K562 (cell line): Measurements from ENCODE around the gene GDNF. TPM values are rescaled to one million over a fixed set of nuclear protein-coding genes. Genes with fewer than 3 reads are reported as not detected.

Experiments used
- ATAC-seq: fragments of 200-7000 bp; cut with Tn5 transposase; 3 replicates; pipeline ENCODE4 v1.9.1; 2020; ENCODE audit warnings: moderate library complexity
- BruUV-seq: library from RNA; stranded (reverse); fragments of 400-500 nt; replicated peaks from 2 replicates; lab custom pipeline; 2021; lab: Mats Ljungman, UMichigan
- CTCF ChIA-PET: fragments of 300-600 bp; formaldehyde crosslinking; extraction: SDS; loops from one replicate; lab custom pipeline; 2021; ENCODE audit warnings: low intra/inter-chr PET ratio; lab: Yijun Ruan, JAX
- POLR2A ChIA-PET: fragments of 300-600, 350-650 bp; sonication (Branson Sonifier 250); formaldehyde crosslinking; extraction: SDS; loops from one replicate; lab custom pipeline; 2021; ENCODE audit warnings: antibody characterized with exemption, inconsistent platforms; lab: Yijun Ruan, JAX
- DNase-seq, 4 experiments: peaks; one replicate each; pipeline versions ENCODE4 v3.0.0 to v3.0.0-alpha.2; 2011 to 2018; ENCODE audit warnings: low spot score in 3 of 4, mixed read lengths in 3 of 4; ENCODE audit errors: extremely low read depth in 1 of 4
- FAIRE-seq: peaks from 2 replicates; lab custom pipeline; 2011; peaks lifted over from hg19 to GRCh38; lab: Jason Lieb, UNC
- H2AFZ ChIP-seq: 2 replicates; pipeline ENCODE4 v1.6.0; 2011; ENCODE audit warnings: low read depth, low read length, control low read depth, inconsistent platforms
- H3K27ac ChIP-seq: fragments of 200-600 bp; 3 replicates; pipeline ENCODE4 v1.8.0; 2011; ENCODE audit warnings: low read depth, mild to moderate bottlenecking, control low read depth, inconsistent platforms, low read length, moderate library complexity, mixed read lengths; ENCODE audit errors: extremely low read depth
- H3K27me3 ChIP-seq, 2 experiments: fragments of 300-600 bp in 1 of 2; 2 replicates in 1 of 2; 3 replicates in 1 of 2; pipeline versions ENCODE4 v1.6.0 to v1.8.0; 2011; ENCODE audit warnings: inconsistent platforms in 2 of 2, low read length in 2 of 2, mild to moderate bottlenecking in 1 of 2, mixed read lengths in 1 of 2, moderate library complexity in 1 of 2; ENCODE audit not compliant: control insufficient read depth in 2 of 2, insufficient read depth in 2 of 2
- H3K36me3 ChIP-seq: fragments of 300-600 bp; 3 replicates; pipeline ENCODE4 v1.8.0; 2011; ENCODE audit warnings: mild to moderate bottlenecking, low read length, inconsistent platforms; ENCODE audit not compliant: control insufficient read depth, insufficient read depth
- H3K4me1 ChIP-seq, 2 experiments: fragments of 200-600 bp in 1 of 2; replicated peaks in 1 of 2; 2 replicates in 1 of 2; 3 replicates in 1 of 2; pipeline versions ENCODE4 v1.5.1 to v1.8.0; 2011; ENCODE audit warnings: inconsistent platforms in 2 of 2, low read length in 2 of 2, mild to moderate bottlenecking in 1 of 2, mixed read lengths in 1 of 2, moderate library complexity in 1 of 2; ENCODE audit not compliant: control insufficient read depth in 2 of 2, insufficient read depth in 2 of 2
- H3K4me2 ChIP-seq: 2 replicates; pipeline ENCODE4 v1.6.1; 2011; ENCODE audit warnings: low read length, control low read depth, inconsistent platforms, mixed read lengths; ENCODE audit not compliant: insufficient read depth
- H3K4me3 ChIP-seq: fragments of 200-600 bp; sonication (generic), shearing (Covaris generic); 2 replicates; pipeline ENCODE4 v1.5.1; 2016; ENCODE audit warnings: control low read depth, inconsistent platforms
- H3K79me2 ChIP-seq: fragments of 200-600 bp; 3 replicates; pipeline ENCODE4 v1.8.0; 2011; ENCODE audit warnings: low read length, inconsistent platforms; ENCODE audit not compliant: control insufficient read depth, insufficient read depth
- H3K9ac ChIP-seq, 2 experiments: 2 replicates each; pipeline versions ENCODE4 v1.6.0 to v1.6.1; 2011; ENCODE audit warnings: low read depth in 2 of 2, low read length in 2 of 2, control low read depth in 1 of 2, inconsistent platforms in 1 of 2, mild to moderate bottlenecking in 1 of 2, mixed read lengths in 1 of 2; ENCODE audit not compliant: insufficient read depth in 1 of 2
- H3K9me1 ChIP-seq: one replicate; pipeline ENCODE4 v1.6.0; 2011; ENCODE audit warnings: inconsistent platforms, mild to moderate bottlenecking, low read length, moderate library complexity; ENCODE audit not compliant: control insufficient read depth, insufficient read depth
- H3K9me3 ChIP-seq: replicated peaks from 2 replicates; pipeline ENCODE4 v1.5.1; 2011; ENCODE audit warnings: low read depth, low read length, inconsistent platforms; ENCODE audit not compliant: control insufficient read depth, insufficient read depth
- H4K20me1 ChIP-seq: replicated peaks from 2 replicates; pipeline ENCODE4 v1.6.1; 2011; ENCODE audit warnings: low read length, inconsistent platforms, mixed read lengths; ENCODE audit not compliant: control insufficient read depth, insufficient read depth
- KLF16 ChIP-seq: IDR thresholded peaks from 2 replicates; pipeline ENCODE4 v1.6.1; 2016; ENCODE audit warnings: antibody characterized with exemption
- NCOA2 ChIP-seq, 2 experiments: fragments of 450-650 bp; IDR thresholded peaks; 2 replicates each; pipeline ENCODE4 v1.6.1; 2018; ENCODE audit warnings: mild to moderate bottlenecking in 2 of 2, moderate library complexity in 1 of 2; ENCODE audit not compliant: partially characterized antibody in 2 of 2
- NCOA4 ChIP-seq: fragments of 450-650 bp; IDR thresholded peaks from 2 replicates; pipeline ENCODE4 v1.6.1; 2018; ENCODE audit warnings: mild to moderate bottlenecking; ENCODE audit not compliant: partially characterized antibody
- RBBP5 ChIP-seq: fragments of 200-600 bp; sonication (generic); IDR thresholded peaks from 2 replicates; pipeline ENCODE4 v1.6.1; 2012; ENCODE audit warnings: borderline replicate concordance, mild to moderate bottlenecking, low read length, control low read depth, inconsistent platforms; ENCODE audit not compliant: insufficient read depth, poor library complexity, severe bottlenecking
- RFX1 ChIP-seq: fragments of 450-650 bp; IDR thresholded peaks from 2 replicates; pipeline ENCODE4 v1.6.1; 2016; ENCODE audit warnings: mild to moderate bottlenecking, moderate library complexity
- SMAD4 ChIP-seq: fragments of 250-450 bp; sonication (Bioruptor Pico); conservative IDR thresholded peaks from 2 replicates; pipeline ENCODE4 v1.8.0; 2021; ENCODE audit warnings: inconsistent platforms, mild to moderate bottlenecking, moderate library complexity
- TCFL5 ChIP-seq: fragments of 250-450 bp; sonication (Bioruptor Pico); conservative IDR thresholded peaks from 2 replicates; pipeline ENCODE4 v1.6.1; 2021; ENCODE audit warnings: mild to moderate bottlenecking, moderate library complexity, matching md5 sums
- ZFPM2 ChIP-seq: fragments of 250-450 bp; sonication (Bioruptor Pico); IDR thresholded peaks from 2 replicates; pipeline ENCODE4 v1.5.1; 2022; ENCODE audit warnings: mild to moderate bottlenecking
- ZNF3 ChIP-seq: fragments of 250-450 bp; sonication (Bioruptor Pico); IDR thresholded peaks from 2 replicates; pipeline ENCODE4 v1.5.0; 2021; ENCODE audit warnings: mild to moderate bottlenecking, moderate library complexity
- ZNF395 ChIP-seq: fragments of 200-800 bp; sonication (Bioruptor generic); IDR thresholded peaks from 2 replicates; pipeline ENCODE4 v1.6.1; 2017; ENCODE audit warnings: missing genetic modification characterization, missing compliant biosample characterization
- ZNF699 ChIP-seq: fragments of 250-450 bp; sonication (Bioruptor Pico); IDR thresholded peaks from 2 replicates; pipeline ENCODE4 v1.8.0; 2021; ENCODE audit warnings: mild to moderate bottlenecking, moderate library complexity; ENCODE audit not compliant: insufficient replicate concordance
- whole genome bisulfite sequencing: fragments of 100-300 bp; shearing (Covaris generic); methylation state at CpG from one replicate; pipeline ENCODE4 v1.1.6; 2016; ENCODE audit warnings: low coverage, mixed read lengths; ENCODE audit not compliant: insufficient coverage; ENCODE audit errors: missing lambda C conversion rate; 5-methylcytosine and 5-hydroxymethylcytosine counted together
- in situ Hi-C: fragments of 300-500 bp; cut with MboI; formaldehyde crosslinking; loops from 4 replicates; pipeline ENCODE4 v1.15.0; 2018; ENCODE audit warnings: inconsistent platforms, mixed read lengths
- intact Hi-C: fragments of 100-400 bp; cut with micrococcal nuclease; formaldehyde crosslinking; loops from 2 replicates; pipeline ENCODE4 v1.14.2; 2022
- polyA plus RNA-seq, 8 experiments: library from polyadenylated mRNA; depleted of rRNA in 4 of 8; stranded (reverse) in 5 of 8; unstranded in 3 of 8; fragments of >200 nt; fragmentation: Nextera tagmentation in 2 of 8; fragmentation: Illumina TruSeq in 1 of 8; extraction: Ambion mirVana in 2 of 8; extraction: Trizol in 1 of 8; gene quantifications; 2 replicates each; pipeline versions ENCODE4 v1.2.1 to v1.2.3, GENCODE V29; 2011 to 2014; ENCODE audit warnings: inconsistent platforms in 1 of 8, missing spikeins in 1 of 8
- total RNA-seq, 7 experiments: library from RNA; depleted of rRNA in 6 of 7; stranded (reverse); fragments of >200 nt in 6 of 7; fragmentation: Illumina TruSeq in 2 of 7; extraction: Trizol in 2 of 7; gene quantifications; 2 replicates each; pipeline versions ENCODE4 v1.2.1 to v1.2.3, GENCODE V29; 2011 to 2021; ENCODE audit warnings: low replicate concordance in 1 of 7
- TF ChIP-seq, protein P1 (sequence below): fragments of 450-650 bp; IDR thresholded peaks from 2 replicates; pipeline ENCODE4 v1.6.1; 2018; ENCODE audit not compliant: partially characterized antibody
- TF ChIP-seq, protein P2 (sequence below): fragments of 200-800 bp; sonication (Bioruptor generic); IDR thresholded peaks from 2 replicates; pipeline ENCODE4 v1.6.1; 2016; ENCODE audit warnings: missing genetic modification characterization, missing compliant biosample characterization

GDNF gene
- total and polyA plus RNA-seq, 9 of the 15 experiments (the other 6 are each of a cell fraction or from before 2014, with no cell fraction given): not detected

GRCh38 chr5:37830348-37830747 is 9.5 kb downstream of the GDNF start:
- Histone ChIP-seq H4K20me1 (no peaks in the 10 kb centered on the region), H3K4me2 (no peak overlapping the region), H3K9me1 (no peaks in the 10 kb centered on the region), H3K4me3 (no peak overlapping the region), H3K9ac (no peak overlapping the region), H2AFZ (no peak overlapping the region), H3K4me1 (peaks cover 0 to 3% of the 10 kb centered on the region in 2 experiments; a peak in 1 of 5 replicates), H3K36me3 (no peaks in the 10 kb centered on the region), H3K27me3 (peaks cover 20 to 42% of the 10 kb centered on the region in 2 experiments), H3K79me2 (no peaks in the 10 kb centered on the region), H3K9me3 (no peaks in the 10 kb centered on the region), H3K27ac (no peak overlapping the region)
- CTCF ChIA-PET: no interaction called here
- no peak for FAIRE-seq
- POLR2A ChIA-PET: interaction anchor here (0.8 kb wide), 1 partner anchor 9 kb away, joined by 3 read pairs; no protein-coding TSS in a partner anchor
- ATAC-seq: no peak
- DNase-seq: no peak
- no TSS peak for BruUV-seq
- in situ Hi-C loops (no loop called here), intact Hi-C loops (no loop called here)
- 1% methylated on average over 5 of the region's 5 CpGs for WGBS
- TF ChIP-seq NCOA4: no peak
- no peak for TF ChIP-seq TCFL5
- TF ChIP-seq, protein P1, sequence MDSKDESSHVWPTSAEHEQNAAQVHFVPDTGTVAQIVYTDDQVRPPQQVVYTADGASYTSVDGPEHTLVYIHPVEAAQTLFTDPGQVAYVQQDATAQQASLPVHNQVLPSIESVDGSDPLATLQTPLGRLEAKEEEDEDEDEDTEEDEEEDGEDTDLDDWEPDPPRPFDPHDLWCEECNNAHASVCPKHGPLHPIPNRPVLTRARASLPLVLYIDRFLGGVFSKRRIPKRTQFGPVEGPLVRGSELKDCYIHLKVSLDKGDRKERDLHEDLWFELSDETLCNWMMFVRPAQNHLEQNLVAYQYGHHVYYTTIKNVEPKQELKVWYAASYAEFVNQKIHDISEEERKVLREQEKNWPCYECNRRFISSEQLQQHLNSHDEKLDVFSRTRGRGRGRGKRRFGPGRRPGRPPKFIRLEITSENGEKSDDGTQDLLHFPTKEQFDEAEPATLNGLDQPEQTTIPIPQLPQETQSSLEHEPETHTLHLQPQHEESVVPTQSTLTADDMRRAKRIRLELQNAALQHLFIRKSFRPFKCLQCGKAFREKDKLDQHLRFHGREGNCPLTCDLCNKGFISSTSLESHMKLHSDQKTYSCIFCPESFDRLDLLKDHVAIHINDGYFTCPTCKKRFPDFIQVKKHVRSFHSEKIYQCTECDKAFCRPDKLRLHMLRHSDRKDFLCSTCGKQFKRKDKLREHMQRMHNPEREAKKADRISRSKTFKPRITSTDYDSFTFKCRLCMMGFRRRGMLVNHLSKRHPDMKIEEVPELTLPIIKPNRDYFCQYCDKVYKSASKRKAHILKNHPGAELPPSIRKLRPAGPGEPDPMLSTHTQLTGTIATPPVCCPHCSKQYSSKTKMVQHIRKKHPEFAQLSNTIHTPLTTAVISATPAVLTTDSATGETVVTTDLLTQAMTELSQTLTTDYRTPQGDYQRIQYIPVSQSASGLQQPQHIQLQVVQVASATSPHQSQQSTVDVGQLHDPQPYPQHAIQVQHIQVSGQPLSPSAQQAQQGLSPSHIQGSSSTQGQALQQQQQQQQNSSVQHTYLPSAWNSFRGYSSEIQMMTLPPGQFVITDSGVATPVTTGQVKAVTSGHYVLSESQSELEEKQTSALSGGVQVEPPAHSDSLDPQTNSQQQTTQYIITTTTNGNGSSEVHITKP: no peak
- no peak for TF ChIP-seq ZFPM2
- no peak for TF ChIP-seq RFX1
- no peak for TF ChIP-seq ZNF3
- TF ChIP-seq, protein P2, sequence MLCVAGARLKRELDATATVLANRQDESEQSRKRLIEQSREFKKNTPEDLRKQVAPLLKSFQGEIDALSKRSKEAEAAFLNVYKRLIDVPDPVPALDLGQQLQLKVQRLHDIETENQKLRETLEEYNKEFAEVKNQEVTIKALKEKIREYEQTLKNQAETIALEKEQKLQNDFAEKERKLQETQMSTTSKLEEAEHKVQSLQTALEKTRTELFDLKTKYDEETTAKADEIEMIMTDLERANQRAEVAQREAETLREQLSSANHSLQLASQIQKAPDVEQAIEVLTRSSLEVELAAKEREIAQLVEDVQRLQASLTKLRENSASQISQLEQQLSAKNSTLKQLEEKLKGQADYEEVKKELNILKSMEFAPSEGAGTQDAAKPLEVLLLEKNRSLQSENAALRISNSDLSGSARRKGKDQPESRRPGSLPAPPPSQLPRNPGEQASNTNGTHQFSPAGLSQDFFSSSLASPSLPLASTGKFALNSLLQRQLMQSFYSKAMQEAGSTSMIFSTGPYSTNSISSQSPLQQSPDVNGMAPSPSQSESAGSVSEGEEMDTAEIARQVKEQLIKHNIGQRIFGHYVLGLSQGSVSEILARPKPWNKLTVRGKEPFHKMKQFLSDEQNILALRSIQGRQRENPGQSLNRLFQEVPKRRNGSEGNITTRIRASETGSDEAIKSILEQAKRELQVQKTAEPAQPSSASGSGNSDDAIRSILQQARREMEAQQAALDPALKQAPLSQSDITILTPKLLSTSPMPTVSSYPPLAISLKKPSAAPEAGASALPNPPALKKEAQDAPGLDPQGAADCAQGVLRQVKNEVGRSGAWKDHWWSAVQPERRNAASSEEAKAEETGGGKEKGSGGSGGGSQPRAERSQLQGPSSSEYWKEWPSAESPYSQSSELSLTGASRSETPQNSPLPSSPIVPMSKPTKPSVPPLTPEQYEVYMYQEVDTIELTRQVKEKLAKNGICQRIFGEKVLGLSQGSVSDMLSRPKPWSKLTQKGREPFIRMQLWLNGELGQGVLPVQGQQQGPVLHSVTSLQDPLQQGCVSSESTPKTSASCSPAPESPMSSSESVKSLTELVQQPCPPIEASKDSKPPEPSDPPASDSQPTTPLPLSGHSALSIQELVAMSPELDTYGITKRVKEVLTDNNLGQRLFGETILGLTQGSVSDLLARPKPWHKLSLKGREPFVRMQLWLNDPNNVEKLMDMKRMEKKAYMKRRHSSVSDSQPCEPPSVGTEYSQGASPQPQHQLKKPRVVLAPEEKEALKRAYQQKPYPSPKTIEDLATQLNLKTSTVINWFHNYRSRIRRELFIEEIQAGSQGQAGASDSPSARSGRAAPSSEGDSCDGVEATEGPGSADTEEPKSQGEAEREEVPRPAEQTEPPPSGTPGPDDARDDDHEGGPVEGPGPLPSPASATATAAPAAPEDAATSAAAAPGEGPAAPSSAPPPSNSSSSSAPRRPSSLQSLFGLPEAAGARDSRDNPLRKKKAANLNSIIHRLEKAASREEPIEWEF (CRISPR knock-in tag): no peak
- no peak for TF ChIP-seq SMAD4 (CRISPR knock-in tag)
- TF ChIP-seq NCOA2 (IDR thresholded peaks at IDR 0.05; ENCODE audit: partially characterized antibody in 2 of 2): no peak
- no peak for TF ChIP-seq ZNF395 (CRISPR knock-in tag)
- TF ChIP-seq KLF16: no peak
- TF ChIP-seq RBBP5: no peak
- TF ChIP-seq ZNF699 (CRISPR knock-in tag): no peak
